Inflammatory macrophage treated with lipopolysaccharide for 4 hours (primary cell): Measurements from ENCODE around the gene FYCO1.
A peak's percentile ranks its signal among the peaks of the same experiment; 100 is the strongest.
"Not testable (repeated sequence)": the region's sequence is repeated elsewhere in the genome, so short reads cannot be mapped to it uniquely, and the experiment has no call there.

Experiments
- DNase-seq: peaks from one replicate; pipeline ENCODE4 v3.0.0-alpha.2; 2020

FYCO1 gene

DNA sequence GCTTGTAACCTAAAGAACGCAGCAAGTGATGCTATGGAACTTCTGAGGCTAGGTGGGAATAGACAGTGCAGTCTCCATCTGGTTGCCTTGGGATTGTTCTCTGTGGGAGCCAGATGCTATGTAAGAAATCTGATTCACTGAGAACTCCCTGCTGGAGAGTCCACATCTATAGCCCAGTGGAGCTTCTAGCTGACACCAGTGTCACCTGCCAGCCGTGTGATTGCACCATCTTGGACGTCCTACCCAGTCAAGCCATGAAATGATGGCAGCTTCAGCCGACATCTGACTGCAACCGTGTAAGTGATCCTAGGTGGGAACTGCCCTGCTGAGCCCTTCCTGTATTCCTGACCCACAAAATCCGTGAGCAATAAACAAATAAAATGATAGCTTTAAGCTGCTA lies 12.4 kb upstream of the FYCO1 start:
- DNase-seq = no peak

DNA sequence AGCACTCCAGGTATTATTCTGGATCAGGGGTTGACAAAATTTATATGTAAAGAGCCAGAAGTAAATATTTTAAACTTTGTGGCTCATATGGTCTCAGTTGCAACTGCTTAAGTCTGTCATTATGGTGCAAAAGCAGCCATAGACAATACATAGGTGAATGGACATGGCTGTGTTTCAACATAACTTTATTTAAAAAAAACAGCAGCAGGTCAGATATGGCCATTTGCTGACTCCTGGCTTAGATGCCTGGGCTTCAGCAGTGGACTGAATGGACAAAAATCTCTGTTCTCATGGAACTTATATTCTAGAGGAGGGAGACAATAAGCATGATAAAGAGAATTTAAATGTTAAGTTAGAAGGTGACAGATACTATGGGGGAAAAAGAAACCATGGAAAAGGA lies 11.7 kb upstream of the FYCO1 start:
- no peak for DNase-seq

DNA sequence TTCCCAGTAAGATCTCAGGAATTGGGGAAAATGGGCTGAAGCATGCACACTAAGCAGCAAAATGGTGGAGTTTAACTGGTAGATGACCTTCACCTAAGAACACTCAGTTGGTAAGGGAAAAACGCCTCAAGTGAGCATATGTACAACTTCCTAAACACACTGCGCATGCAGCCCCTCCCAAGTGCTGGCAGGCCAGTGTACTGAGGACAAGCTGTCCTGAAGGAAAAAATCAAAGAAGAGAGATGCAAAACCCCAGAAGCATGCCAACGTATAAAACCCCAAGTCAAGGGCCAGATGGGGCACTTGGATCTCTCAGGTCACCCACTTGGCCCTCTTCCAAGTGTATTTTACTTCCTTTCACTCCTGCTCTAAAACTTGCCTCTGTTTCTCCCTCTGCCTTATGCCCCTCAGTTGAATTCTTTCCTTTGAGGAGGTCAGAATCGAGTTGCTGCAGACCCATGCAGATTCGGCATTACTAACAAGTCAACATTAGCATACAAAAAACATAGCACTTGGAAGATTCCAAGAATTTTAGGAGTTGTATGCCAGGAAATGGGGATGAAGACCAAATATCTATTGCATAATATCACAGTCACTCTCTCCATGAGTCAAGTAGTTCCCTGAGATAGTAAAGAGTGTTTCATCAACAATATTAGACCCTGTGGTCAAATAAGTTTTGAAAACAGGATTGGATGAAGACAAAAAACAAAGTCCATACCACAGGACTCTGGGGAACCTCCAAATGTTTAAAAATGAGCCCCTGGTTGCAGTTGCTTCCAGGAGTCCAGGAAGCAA lies 10.8 kb upstream of the FYCO1 start:
- DNase-seq = peak; percentile 57

DNA sequence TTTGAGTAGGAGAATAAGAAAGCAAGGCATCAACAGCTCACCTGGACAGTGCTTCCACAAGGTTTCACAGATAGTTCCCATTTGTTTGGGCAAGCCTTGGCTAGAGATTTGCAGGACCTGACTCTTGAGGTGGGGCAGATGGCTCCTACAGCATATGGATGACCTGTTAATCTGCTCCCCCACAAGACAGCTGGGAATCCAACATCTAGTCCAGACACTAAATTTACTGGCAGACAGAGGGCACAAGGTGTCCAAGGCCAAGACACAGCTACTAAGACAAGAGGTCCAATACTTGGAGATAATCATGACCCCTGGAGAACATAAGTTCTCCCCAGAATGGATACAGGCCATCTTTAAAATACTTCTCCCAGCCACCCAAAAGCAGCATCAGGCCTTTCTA lies 8.1 kb upstream of the FYCO1 start:
- not testable (repeated sequence) for DNase-seq

DNA sequence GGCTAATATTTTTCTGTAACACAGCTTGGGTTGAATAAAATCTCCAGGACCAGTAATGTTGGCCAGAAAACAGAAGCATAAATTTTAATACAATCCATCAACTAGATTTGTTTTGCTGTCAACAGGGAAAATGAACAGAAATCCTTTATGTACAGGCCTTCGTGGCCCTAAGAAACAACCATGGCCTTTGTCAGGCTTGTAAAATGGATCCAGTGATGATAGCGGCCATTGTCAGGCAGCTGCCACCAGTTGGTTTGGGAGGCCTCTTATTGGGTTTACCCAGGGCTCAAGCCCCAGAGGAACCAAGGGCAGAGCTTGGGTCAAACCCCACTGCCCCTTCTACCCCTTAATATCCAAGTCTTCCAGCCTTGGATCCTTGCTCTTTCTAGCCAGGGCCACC lies 5.6 kb upstream of the FYCO1 start:
- DNase-seq = no peak

DNA sequence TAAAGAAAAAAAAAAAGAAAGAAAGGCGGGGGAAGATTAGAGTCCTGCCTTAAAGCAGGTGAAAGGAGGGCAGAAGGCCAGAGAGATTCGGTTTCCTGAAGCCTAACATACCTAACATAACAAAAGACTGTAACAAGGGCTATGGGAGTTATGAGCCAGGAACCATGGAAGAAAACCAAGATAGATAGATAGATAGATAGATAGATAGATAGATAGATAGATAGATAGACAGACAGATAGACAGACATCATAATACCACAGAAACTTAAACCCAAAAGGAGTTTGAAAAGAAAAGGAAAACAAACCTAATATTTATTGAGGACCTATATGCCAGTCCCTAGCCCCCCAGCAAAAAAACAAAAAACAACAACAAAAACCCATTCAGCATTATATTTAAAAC lies 2.3 kb upstream of the FYCO1 start:
- DNase-seq = no peak

DNA sequence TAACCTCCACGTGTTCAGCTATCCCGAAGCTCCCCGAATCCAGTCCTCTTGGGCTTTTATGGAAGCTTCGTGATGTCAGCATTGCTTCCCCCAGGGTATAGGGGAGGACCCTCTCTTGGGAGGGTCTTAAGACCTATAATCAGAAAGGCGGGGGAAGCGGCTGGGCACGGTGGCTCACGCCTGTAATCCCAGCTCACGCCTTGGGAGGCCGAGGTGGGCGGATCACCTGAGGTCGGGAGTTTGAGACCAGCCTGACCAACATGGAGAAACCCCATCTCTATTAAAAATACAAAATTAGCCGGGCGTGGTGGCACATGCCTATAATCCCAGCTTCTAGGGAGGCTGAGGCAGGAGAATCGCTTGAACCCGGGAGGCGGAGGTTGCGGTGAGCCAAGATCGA lies 1.9 kb upstream of the FYCO1 start:
- not testable (repeated sequence) for DNase-seq

DNA sequence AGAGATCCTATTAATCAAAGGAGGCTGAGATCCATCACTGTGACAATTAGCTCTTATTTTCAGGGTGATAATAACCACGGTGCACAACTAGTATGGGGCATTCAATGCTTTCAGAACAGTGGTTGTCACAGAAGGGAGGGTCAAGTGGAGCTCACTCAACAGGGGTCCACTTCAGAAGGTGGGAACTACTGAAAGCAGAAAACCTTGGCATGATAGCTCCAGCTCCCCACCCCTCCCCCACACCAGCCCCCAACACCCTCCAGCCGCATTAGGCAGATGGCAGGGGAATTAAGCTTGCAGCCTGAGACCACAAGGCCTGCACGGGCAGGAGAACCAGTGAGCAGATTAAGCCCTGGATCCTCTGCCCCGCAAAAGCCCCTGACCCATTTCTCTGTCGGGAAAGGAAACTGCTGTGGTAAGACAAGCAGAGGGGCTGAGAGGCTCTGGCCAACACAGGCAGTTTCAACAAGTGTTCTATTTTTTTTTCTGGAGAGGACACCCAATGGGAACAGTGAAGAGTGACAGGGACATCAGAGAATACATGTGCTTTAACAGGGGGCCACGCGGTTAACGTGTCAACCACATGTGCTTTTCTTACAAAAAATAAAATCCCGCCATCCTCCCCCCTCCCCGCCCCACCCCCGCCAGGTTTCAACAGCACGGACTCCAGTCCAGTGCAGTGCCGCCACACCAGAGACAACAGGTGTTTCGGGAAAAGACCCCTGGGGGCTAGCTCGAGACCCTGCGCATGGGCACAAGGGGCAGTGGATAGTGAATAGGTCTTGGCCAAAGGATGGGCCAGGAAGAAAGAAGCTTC lies 997 bp downstream of the FYCO1 start:
- DNase-seq = no peak

DNA sequence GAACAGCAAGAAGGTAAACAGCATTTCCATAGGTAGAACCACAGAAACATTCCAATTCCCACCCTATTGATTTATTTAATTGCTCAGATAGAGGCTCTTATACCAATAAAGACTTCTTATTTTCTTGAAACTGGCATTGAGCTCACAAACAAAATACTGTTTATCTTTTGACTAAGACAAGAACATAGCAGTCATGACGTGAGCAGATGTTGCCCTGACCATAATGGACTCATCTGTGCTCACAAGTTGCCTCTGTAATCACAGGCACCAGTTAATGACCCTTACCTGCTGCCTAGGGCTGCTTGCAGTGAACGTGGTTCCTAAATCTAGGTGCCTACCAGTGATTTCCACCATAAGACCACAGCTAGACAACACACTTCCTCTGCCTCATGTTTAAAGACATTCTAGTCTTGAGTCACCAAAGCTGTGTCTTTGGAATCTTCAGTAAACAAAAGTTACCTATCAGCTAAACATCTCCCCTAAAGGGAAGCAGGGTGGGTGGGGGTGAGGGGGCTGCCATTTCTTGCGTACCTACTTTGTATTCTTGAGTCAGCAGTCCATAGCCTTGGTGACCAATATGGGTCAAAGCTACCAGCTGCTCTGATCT lies 2.1 kb downstream of the FYCO1 start:
- no peak for DNase-seq

DNA sequence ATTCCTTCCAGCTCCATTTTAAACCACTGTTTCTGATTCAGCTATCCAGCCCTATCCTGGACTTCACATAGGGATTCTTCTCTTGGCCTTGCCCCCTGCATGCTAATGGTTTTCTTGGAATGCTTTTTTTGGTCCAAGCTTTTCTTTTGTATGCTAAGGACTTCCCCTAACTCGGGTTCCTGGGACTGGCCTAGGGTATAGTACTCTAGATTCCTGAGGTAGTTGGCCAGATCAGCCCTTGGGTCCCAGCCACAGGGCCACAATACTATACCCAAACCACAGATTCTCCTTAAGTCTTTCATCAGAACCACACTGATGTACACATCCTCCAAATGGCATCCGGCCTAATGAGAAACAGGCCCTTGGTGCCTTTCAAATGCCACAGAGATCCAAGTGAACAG lies 2.8 kb downstream of the FYCO1 start:
- DNase-seq = no peak

DNA sequence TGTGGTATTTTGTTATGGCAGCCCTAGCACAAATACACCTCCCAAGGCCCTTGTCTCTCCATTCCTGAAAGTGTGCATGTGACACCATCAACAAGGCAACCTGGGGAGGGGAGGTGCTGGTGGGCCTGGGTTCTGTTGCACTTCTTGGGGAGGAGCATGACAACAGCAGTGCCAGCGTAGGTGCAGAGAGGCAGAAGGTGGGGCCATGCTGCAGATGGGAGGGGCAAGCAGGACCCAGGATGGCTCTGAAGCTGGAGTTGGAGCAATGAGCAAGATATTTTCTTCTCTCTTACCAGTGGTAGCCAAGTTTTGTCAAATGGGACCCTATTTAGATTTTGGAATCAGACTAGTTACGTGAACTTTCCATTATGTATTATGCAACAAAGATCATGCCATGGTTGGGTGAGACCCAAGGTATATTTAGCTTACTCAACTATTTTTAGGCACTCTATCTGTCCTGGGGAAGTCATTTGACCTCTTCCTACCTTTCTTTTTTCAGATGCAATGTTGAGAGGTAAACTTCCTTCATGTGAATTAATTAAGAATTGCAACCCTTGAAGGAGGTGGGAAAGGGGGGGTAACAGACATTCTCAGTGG lies 3.4 kb downstream of the FYCO1 start:
- no peak for DNase-seq

DNA sequence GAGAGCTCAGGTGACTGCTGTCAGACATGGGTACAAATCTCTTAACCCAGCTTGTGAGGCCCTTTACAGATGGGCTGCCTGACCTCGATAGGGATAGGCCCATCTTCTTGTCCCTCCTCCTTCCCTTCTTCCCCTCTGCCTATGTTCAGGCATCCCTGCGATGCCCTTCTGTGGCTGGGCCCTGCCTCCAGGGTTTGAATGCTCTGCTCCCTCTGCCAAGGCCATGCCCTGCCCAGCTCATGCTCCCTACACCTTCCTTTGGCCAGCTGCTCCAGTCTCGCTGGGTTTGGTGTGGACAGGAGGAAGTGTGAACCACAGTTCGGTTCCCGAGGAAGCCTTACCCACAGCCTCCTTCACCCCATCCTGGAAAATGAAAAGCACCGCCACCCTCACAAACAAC lies 4.3 kb downstream of the FYCO1 start:
- DNase-seq = no peak

DNA sequence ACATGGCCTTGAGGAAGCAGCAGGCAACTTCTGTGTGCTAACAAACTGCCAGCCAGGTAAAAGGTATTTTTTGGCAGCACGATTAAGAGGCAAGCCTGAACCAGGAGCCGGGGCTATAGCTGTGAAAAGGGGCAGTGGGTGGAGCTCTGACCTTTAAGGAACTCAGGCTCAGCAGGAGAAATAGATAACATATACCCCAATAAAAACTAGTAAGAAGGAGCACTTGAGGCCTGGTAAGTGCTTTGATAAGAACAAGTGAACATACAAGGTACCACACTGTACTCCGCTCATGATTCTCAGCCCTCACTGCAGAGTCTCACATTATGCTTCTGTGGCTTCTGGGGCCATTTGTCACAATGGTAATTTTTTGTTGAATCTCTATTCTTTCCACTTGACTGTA lies 5.4 kb downstream of the FYCO1 start:
- DNase-seq = no peak

DNA sequence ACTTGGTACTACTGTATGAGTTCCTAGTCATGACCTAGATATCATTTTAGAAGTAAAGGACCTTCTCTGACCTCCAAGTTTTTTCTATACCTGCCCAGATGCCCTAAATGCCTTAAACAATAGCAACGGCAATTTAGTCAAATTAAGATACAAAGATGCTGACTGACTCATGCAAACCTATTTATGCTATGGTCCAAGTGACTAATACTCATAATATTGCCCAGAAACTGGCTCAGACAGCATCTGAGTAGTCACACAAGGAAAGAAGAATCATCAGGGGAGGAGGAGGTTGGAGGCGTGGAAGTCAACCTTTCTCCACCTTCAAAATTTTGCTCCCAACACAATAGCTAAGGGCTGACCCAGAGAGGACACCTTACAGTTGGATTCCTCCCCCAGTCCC lies 6.8 kb downstream of the FYCO1 start:
- DNase-seq = no peak

DNA sequence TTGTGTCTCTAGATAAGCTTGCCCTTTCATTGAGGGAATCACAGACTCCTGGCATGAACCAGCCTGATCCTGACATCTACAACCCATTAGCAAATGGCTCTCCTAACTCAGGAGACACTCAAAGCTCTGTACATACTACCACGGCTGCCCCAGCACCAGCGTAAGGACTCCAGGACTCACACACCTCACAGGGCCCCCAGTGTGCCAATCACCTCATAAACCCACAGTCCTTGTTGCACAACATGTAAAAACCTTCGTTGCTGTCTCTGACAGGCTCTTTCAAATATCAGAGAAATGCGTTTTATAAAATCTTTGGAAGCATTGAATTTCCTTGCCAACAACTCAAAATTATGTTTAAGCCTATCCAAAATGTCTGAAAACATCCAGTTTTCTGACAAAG lies 7.3 kb downstream of the FYCO1 start:
- DNase-seq = no peak

DNA sequence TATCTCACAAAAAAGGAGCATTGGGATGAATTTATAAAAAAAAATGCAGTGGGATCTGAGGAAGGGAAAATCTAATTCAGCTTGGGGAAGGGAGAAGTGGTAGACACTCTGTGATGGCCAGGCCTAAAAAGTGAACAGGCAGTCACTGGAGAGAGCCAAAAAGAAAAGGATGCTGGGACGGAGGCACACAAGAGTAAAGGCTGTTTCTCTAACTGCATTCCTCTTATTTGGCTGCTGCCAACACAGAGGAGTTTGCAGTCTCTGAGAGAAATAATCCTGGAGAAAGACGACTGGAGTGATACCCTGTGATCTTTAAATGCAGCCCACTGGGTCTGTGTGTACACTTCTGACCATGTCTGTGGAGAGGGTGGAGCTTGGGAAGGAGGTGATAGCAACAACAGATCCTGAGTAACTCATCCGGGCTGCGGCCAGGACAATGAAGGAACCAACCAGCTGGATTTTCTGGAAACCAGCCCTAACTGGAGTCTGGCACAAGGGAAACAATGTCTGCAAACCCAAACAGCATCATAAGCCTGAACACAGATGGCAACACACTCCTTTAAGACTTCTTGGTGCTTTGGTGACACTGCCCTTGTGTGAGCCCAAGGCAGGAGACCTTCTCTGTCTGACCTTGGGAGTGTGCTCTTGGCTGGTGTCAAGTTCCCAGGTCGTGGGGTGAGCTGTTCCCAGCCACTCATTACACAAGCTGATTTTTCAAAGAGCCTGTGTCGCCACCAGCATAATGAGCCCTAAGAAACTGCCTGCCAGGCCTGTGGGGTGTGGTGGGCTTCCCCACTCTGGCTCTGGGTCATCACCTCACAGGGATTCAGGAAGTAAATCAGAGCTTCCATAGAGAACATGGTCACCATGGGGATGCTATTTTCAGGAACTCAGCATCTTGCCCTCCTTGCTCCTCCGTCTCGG lies 8.0 kb downstream of the FYCO1 start:
- peak; percentile 32 for DNase-seq

DNA sequence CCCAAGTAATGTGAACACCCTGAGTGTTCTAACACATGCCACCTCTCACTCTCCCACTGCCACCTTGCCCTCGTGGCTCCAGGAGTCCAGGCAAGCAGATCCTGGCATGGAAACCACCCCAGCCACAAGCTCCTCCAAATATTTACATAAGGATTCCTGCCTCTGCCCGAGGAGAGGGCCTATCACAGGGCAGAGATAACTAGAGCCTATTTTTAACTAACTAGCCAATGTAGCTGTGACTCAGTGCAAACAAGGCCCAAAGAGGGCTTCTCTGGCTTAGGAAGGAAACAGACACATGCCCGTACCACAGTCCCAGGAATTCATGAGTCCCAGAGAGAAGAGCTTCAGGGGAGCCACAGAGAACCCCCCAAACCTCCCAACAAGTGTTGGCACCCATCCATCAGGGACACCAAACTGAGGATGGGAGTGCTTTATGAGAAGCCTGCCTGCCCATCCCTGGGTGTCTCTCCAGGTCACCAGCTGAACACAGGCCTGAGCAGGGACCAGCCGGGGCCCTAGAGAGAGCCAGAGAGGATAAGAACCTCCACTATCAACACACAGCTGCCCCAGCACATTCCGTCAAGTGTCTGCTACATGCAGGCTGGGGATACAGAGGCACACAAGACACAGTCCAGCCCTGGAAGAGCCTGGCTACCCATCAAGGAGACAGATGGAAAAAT lies 9.2 kb downstream of the FYCO1 start:
- DNase-seq = no peak

DNA sequence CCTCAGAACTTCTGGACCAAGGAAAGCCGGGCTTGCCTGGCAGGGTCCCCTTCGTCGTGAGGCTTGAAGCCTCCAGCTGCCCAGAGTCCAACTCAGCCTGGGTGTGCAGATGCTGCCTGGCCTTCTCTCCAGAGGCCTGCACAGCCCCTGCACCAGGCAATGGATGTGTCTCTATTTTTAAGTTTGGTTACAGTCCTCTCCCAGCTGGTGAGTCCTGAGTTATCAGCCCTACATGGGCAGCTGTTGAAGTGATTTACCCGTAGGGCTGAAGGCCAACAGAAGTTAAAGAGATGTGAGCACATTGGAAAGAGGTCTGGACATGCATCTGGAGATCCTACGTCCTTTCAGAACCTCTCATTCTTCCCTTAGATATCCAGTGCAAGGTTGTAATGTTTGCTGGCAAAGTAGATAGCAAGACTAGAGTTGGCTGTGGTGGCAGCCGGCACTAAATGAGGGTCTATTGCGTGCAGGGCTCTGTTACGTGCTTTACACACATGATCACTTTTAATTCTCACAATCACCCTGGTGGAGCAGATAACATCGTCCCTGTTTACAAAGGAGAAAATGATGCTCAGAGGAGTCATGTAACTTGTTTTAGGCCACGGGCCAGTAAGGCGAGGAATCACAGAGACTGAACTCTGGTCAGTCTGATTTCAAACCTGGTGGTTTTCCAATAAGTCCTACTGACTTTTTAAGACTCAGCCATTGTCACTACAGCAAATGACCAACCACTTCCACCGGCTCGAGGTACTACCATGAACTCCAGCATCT lies 9.9 kb downstream of the FYCO1 start:
- DNase-seq = no peak

DNA sequence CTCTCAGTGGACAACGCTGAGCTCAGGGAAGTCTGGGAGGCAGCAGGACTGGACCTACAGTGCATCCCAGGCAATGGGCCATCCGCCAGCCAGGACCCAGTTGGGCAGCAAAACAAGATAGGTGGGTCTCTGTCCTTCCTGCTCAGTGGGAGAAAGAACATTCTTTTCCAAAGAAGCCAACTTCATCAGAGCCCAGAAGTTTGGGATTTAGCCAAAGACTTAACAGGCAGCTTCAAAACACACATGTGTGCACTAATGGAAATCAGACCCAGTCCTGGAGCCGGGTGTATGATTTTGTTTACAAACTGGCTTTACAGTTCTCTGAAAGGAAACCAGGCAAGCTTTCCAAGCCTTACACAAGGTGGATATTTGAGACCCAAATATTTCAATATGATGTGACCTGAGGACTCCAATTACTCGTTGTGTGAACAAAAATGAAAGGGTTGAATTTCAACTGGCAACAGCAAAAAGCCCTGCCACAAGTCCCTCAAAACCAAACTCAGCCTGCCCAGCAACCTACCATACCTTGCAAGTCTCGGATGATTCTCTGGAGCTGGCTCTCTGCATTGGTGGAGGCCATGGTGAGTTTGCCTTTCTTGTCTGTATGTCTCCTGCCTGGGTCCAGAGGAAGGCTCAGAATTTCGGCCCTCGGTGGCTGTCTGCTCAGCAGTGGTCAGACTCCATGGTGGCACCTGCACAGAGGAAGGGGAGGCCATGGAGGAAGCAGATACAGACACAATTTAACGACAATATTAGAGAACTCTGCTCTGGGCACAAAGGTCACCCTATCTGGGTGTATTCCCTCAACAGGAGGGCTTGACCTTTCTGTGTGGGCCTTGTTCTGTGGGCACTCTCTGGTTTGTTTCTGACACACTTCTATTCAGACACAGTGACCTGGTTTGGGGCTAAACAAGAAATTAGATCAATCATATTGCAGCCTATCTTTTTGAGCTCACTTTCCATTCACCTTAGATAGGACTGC lies 11.0 kb downstream of the FYCO1 start:
- no peak for DNase-seq

DNA sequence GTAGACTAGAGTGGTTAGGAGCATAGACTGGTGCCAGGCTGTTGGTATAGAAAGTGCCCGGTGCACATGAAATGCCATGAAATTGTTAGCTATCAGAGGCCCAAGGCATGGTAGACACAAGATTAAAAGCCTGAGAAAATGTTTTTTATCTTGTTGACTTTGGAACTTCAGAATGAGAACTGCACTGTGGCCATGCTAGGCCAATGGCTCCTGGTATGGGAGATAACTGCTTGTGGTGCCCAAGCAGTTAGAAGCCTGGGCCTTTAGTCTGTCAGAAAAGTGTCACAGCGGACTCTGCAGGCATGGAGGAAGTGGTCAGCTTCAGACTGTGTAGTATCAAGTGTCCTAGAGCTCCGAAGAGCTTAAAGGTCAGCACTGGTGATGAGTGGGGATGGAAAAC lies 11.9 kb downstream of the FYCO1 start:
- DNase-seq = no peak
